OCI-LY1 (cell line): ENCODE data around the gene CDK2.
"Not testable (repeated sequence)": the region's sequence is repeated elsewhere in the genome, so short reads cannot be mapped to it uniquely, and the experiment has no call there.

Experiments used
- CTCF ChIP-seq: fragments of 200-600 bp; sonication (generic), shearing (Covaris generic); IDR thresholded peaks from 2 replicates; pipeline ENCODE4 v1.5.1; 2017; ENCODE audit warnings: mild to moderate bottlenecking, antibody characterized with exemption, low read length, moderate library complexity, mixed read lengths
- EZH2 ChIP-seq: fragments of 200-600 bp; sonication (generic), shearing (Covaris generic); IDR thresholded peaks from 2 replicates; pipeline ENCODE4 v1.8.0; 2017; ENCODE audit warnings: borderline replicate concordance, mixed run types, mild to moderate bottlenecking, antibody characterized with exemption, low read length, moderate library complexity, mixed read lengths

GRCh38 chr12:55999999-56000540 lies 33.4 kb downstream of the CDK2 start:
- TF ChIP-seq EZH2, CTCF: not testable (repeated sequence)
